GM21526 (cell line): ENCODE data around the gene ADAM12.
"Not testable (repeated sequence)": the region's sequence is repeated elsewhere in the genome, so short reads cannot be mapped to it uniquely, and the experiment has no call there.

Experiments
- ATAC-seq: cut with Tn5 transposase; IDR thresholded peaks from one replicate; pipeline ENCODE4 v1.9.1; 2021; ENCODE audit warnings: moderate library complexity; ENCODE audit not compliant: unreplicated experiment, low FRiP score

ADAM12 gene

GRCh38 chr10:126068322-126068721 lies 320.0 kb downstream of the ADAM12 start:
- no peak for ATAC-seq

- ATAC-seq, result no peak
These were observed 321.8 kb downstream of the ADAM12 start for GRCh38 chr10:126066456-126066855.

DNA sequence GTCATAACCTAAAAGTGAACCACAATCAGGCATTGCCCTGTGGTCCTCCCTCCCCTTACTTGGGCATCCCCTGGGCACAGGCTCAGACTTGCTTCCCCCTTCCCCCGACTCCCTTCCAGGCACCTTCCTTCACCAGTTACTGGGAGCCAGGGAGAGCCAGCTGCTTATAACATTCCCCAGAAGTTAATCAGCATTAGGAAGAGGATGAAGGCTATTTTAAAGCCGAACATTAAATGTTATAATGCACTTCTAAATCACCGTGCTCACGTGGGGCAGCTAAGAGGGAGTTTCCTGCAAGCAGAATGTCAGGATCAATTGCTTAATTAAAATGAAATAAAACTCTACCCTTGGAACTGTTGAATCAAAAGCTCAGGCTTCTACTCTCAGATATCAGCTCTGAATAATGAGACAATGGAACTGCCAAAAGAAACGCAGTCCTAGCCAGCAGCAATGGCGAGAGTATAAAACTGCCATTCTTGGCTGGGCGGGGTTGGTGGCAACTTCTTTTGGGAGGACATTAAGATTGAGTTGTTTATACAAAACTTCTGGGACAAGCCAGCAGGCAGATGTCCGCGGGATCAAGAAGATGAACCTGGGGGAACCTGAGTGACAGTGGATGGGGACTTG lies 322.4 kb downstream of the ADAM12 start:
- ATAC-seq, result no peak

DNA sequence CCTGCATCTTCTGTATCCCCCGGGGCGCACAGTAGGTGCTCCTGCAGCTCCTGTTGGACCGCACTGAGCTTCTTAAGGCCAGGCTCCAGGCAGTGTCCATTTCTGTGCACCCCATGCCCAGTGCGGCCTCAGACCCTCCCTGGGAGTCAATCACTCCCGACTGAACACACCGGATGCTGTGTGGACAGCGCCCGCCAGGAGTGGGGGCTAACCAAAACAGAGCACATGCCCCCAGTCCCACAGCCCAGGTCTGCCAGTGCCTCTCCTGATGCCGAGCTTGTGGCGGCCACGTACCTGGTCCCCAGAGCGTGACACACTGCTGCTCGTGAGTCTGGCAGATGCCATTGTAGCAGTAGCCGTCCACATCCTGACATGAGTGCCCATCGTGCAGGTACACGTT lies 323.8 kb downstream of the ADAM12 start:
- ATAC-seq, result no peak

DNA sequence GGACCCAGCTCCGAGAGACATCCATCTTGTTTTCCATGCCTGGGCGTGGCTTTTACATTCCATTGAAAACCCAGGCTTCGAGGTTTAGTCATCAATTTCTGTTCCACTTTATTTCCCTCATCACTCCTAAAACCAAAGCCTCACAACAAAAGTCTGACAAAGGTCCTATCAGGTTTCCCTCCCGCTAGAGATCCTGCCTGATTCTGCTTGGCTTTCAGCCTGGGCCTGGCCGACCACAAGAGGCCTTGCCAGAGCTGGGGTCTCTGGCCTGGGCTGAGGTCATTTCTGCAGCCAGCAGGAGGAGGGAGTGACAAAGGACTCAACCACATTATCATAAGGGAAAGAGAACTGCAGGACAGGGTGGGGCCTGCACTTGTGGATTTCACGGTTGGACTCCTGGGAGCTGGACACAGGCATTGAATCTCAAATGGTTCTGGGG lies 324.9 kb downstream of the ADAM12 start:
- ATAC-seq, result no peak

DNA sequence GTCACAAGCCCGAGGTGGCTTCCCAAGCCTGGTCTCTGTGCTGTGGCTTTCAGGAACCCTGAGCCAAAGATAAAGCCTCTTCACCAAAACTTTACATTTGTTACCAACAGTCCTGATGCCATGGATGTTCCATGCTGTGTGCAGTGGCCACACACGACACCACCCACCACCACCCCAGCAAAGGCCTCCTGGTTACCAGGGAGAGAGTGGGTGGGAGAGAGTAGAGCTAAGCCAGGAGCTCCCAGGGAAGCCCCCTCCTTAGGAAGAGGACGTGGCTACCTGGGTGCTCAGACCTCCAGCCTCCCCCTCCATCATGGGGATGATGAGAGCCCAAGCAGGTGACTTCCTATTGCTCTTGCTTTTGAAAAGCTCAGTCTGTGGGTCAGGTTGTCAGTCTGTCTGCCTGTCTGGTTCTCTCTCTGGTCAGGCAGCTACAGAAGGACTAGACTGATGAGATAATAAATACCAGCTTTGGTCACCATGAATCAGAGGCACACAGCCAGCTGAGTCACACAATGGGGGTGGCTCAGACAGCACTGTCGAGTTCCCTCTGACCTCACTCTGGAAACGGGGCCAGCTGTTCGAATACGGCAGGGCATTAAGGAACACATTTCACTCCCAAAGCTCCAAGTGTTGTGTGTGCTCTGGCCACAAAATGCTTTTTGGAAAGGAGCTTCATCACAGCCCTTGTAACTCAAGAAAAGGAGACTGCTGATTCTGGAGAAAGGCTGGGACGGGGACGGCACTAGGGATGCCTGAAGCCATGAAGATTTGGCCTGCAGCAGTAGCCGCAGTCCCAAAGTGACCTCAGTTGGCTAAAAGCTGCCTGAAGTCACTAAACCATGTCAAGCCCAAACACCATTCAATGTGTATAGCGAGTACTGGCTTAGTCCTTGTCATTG lies 325.9 kb downstream of the ADAM12 start:
- no peak for ATAC-seq

GRCh38 chr10:126061526-126061925 lies 326.8 kb downstream of the ADAM12 start:
- ATAC-seq, result no peak

DNA sequence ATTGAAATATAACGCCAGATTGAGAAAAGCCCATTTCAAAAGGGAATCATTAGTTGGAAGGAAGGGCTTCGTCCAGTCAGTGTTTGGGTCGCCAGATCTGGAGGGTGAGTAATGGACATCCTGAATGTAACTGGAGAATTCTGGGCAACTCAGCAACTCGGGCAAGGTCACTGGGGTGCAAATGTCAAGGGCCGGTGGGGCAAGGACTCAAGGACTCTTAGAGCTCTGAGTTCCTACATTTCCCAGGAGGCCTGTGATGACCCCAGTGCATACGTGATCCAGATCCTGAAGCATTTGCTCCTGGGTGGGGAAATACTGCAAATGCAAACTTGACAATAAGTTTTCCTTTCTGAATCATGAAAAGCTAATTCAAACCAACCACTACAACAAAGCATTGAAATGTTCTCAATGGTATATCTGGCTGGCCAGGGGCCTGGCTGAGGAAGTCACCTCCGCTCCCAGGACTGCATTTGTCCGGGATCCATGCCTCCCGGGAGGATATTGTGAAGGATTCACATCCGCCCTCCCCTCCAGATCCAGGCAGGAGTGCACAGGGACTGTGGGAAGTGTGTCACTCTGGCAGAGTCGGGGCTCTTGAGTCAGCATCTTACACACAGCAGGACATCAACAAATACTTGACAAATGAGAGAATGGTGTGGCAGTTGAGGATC lies 327.9 kb downstream of the ADAM12 start:
- no peak for ATAC-seq

DNA sequence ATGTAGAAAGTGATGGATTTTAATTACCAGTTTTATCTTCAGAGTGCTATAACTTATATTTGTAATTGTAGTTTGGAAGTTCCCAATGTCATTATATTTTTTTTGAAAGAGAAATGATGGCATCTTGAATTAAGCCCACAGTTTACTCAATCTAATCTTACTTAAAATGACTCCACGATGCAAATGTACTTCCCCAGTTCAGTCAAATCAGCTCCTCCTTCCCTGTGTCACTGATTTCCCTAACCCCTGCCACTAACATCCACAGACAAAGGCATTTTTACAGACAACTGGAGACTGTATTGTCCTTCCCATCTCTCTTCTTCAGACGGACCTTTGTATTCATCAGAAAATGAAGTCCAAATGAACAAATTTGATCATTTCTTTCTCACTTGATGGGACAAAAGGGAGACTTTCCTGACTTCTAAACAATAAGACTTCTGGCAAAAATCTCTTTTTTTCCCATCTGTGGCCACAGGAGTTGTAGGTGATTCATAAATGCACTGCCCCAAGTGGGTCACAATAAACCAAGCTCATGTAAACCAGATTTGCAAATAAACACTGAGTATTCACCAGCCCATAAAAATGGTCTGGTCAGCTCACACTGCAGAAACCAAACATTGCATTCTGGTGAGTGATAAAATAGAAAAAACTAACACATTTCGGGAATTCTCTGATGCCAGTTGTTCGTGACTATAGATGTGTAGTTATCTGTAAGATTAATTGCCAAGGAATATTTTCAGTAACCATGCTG lies 329.0 kb downstream of the ADAM12 start:
- ATAC-seq, result no peak

DNA sequence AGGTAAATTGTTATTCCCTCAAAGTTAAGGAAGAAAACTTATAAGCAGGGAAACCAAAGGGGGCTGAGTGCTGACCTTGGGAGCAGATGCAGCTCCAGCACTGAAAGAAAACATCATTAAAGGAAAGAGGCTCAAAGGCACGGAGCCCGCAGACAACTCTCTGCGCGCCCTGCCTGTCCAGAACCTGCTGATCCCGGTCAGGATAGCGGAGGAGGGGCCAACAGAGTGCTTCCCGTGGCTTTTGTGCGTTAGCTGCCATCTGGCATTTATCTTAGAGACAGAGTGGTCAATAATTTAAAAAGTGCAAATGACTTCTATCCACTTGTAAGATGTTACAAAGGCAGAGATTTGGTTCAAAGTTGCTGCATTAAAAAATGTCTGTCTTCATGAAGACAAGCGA lies 329.8 kb downstream of the ADAM12 start:
- no peak for ATAC-seq

GRCh38 chr10:126058104-126058503 lies 330.2 kb downstream of the ADAM12 start:
- ATAC-seq, result no peak

GRCh38 chr10:126057494-126057893 lies 330.8 kb downstream of the ADAM12 start:
- ATAC-seq, result no peak

DNA sequence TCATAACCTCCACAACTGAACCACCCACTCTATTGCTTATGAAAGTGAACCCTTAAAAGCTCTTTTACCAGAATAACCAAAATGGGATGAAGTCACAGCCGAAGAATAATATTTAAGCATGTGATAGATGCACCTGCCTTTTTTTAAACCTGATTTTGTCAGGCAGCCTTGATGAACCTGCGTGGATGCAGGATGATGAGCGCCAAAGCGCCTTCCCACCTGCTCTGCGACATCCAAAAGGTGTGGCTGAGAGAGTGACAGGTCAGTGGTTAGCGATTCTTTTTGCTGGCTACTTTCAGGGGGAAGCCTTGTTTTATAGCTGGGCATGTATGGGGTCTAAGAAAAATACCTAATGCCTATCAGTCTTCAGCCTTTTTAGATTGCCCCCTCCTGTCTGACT lies 334.1 kb downstream of the ADAM12 start:
- no peak for ATAC-seq

DNA sequence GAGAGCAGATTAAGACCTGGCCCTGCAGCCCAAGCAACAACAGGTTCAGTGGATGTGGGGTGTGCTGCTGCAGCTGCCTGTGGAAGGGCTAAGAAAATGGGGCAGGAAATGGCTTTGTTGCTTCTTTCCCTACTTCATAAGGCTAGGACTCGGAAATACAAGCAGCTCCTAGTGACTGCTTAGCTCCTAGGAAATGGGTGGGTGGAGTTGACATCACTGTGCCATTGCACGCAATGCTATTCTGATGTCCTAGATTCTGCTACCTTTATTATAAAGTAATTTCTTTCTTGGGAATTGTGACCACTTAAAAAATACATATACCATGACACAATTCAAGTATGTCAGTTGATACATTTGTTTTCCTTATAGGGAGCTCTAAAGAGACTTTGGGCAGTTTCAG lies 336.1 kb downstream of the ADAM12 start:
- ATAC-seq, result no peak

DNA sequence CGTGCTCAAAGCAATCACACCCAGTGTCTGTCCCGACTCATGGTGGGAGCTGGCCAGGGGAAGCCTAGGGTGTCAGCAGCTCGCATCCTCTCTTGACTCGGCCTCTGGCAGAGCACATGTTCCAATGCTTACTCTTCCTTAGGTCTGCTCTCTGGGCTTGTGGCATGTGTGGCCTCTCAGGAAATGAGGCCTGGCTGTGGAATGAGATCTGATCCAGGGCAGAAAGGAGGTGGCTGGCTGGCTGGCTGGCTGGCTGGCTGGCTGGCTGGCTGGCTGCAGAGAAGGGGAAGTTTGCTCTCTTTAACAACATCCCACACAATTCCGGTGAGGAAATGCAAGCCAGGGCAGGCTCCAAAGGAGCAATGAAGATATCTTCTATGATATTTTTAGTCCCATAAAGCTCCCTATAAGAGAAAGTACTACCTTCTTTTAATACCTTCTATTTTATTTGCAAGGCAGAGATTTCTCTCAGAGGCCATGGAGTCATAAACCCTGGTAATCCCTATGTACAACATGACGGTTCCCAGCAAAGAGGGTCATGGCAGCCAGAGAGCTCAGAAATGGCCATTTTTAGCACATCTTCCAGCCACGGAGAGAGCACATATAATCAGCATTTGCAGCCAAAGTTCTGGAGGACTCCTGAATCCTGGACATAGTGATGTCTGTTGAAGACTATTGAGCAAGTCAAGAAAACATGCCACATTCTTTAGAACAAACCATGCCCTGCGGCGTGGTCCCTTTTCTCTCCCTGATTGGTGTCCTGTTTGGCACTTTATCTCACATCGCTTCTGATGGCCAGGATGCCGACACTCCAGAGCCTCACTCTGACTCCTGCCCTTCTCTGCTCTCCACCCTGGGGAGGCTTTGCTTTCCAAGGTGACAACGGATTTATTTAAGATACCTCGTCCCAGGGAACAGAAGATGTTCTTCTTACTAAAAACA lies 338.2 kb downstream of the ADAM12 start:
- ATAC-seq, result no peak

DNA sequence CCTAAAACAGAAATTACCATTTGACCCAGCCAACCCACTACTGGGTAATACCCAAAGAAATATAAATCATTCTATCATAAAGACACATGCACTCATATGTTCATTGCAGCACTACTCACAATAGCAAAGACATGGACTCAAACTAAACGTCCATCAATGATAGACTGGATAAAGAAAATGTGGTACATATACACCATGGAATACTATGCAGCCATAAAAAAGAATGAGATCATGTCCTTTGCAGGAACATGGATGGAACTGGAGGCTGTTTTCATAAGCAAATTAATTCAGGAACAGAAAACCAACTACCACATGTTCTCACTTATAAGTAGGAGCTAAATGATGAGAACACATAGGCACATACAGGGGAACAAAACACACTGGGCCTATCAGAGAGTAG lies 340.5 kb downstream of the ADAM12 start:
- not testable (repeated sequence) for ATAC-seq

GRCh38 chr10:126046831-126047230 lies 341.4 kb downstream of the ADAM12 start:
- no peak for ATAC-seq

- ATAC-seq, result no peak
These were observed 342.4 kb downstream of the ADAM12 start for GRCh38 chr10:126045861-126046260.

- no peak for ATAC-seq
These were observed 344.9 kb downstream of the ADAM12 start for GRCh38 chr10:126043389-126043788.

DNA sequence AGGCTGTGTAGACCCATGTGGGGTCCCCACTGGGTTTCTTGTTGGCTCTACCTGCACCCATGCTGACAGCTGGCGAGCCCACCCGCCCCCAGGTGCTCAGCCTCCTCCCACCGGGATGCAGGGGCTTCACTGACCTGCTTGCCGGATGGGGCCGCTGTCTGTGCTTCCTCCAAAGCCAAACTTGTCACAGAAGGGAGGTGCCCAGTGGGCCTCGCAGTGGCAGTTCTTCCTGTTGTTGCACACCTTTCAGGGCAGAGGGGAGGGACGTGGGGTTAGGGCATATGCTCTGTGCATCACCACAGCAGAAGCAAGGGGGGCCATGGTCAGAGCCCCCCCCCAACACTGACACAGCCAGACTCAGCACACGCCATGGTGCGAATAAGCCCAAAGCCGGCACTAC lies 345.4 kb downstream of the ADAM12 start:
- ATAC-seq, result no peak
